GM12874 (cell line): ENCODE data around the gene ASH1L.
A peak's percentile ranks its signal among the peaks of the same experiment; 100 is the strongest.

Experiments used
- TF ChIP-seq, protein P1 (sequence below): IDR thresholded peaks from 2 replicates; pipeline ENCODE4 v1.5.1; 2011; ENCODE audit warnings: low read depth, mild to moderate bottlenecking, control low read depth, low read length, moderate library complexity; ENCODE audit not compliant: insufficient read depth

The ASH1L gene

DNA sequence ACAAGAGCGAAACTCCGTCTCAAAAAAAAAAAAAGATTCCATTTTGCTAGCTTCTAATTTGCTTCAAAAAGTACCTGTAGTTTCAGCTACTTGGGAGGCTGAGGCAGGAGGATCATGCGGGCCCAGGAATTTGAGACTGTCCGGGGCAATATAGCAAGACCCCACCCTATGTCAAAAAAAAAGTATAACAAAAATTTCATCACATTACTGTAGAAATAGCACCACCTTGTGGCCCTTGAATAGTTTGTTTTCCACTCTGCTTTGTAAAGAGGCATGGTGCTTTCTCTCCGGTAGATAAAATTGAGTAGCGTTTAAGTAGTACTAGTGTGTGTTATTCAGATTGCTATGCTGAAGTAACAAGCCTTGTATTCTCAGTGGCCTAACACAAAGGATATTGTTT is 29.2 kb upstream of the ASH1L start:
- TF ChIP-seq, protein P1, sequence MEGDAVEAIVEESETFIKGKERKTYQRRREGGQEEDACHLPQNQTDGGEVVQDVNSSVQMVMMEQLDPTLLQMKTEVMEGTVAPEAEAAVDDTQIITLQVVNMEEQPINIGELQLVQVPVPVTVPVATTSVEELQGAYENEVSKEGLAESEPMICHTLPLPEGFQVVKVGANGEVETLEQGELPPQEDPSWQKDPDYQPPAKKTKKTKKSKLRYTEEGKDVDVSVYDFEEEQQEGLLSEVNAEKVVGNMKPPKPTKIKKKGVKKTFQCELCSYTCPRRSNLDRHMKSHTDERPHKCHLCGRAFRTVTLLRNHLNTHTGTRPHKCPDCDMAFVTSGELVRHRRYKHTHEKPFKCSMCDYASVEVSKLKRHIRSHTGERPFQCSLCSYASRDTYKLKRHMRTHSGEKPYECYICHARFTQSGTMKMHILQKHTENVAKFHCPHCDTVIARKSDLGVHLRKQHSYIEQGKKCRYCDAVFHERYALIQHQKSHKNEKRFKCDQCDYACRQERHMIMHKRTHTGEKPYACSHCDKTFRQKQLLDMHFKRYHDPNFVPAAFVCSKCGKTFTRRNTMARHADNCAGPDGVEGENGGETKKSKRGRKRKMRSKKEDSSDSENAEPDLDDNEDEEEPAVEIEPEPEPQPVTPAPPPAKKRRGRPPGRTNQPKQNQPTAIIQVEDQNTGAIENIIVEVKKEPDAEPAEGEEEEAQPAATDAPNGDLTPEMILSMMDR: peak; percentile 25; the same call in 1 of the 2 replicates

DNA sequence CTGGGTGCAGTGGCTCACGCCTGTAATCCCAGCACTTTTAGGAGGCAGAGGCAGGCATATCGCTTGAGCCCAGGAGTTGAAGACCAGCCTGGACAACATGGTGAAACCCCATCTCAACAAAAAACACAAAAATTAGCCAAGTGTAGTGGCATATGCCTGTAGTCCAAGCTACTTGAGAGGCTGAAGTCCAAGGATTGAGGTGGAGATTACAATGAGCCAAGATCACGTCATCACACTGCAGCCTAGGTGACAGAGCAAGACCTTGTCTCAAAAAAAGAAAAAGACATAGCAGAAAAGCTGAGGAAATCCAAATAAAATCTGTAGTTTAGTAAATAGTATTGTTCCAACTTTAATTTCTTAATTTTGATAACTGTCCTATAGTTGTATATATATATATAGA is 11.5 kb upstream of the ASH1L start:
- TF ChIP-seq, protein P1: no peak

DNA sequence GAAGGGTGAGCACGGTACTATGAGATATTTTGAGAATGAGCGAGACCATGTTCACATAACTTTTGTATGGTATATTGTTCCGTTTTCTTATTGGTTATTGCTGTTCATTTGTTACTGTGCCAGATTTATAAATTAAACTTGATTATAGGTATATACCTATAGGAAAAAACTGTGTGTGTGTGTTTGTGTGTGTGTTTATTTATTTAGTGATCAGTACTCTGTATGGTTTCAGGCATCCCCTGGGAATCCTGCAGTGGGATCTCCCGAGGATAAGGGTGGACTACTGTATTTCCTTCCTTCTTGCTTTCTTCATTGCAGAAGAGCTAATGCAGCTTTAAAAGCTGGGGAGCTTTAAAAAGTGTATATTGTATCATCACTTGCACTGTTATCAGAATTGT is 8.0 kb upstream of the ASH1L start:
- TF ChIP-seq, protein P1: no peak

DNA sequence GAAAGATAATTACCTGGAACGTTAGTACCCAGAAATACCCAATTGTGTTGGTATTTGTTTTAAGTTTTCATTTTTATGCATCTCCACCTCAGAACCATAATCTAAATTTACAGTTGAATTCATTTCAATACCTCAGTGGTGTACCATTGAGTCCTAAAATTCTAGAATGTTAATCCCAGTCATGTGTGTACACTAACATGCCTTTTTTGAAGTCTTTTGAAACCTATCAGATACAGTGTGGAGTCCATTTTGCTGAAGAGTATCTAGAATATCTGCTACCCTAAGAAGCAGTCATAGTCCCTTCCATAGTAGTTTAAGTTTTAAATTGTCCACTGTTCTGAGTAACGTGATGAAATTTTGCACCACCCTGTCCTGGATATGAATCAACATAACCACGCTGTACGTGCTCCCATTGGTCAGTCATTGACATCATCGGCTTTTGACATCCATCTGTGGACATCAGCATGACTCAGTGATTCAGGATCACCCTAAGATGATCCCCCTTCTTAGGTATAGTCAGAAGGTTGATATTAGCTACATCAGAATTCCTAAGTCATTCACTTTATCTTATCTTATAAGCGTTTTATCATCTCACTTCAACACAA is 7.5 kb upstream of the ASH1L start:
- TF ChIP-seq, protein P1: no peak

DNA sequence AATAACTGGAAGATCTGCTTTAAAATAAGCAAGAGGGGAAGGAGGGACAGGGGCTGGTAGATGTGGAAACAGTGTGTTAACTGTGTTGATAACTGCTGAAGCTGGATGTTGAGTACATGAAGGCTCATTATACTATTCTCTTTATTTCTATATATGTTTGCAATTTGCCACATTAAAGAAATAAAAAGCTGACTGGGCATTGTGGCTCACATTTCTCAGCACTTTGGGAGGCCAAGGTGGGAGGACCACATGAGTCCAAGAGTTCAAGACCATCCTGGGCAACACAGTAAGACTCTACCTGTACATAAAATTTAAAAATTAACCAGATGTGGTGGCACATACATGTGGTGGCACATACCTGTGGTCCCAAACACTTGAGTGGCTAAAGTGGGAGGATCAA is 6.7 kb downstream of the ASH1L start:
- TF ChIP-seq, protein P1: no peak

DNA sequence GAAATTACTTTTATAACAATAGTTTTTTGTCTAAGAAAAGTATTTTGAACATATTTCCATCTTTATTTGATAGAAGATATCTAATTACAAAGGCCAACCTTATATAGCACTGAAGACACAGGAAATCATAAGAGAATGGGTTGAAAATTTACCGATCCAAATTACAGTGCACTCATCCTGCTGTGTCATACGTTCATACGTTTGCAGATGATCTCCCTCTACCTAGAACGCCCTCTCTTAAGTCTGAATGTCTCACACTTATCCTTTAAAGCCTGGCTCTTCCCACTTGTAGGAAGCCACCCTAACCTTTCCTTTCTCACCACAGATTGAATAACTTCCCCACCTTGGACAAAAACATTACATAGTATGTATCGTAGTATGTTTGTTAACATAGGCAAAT is 9.3 kb downstream of the ASH1L start:
- TF ChIP-seq, protein P1: no peak

DNA sequence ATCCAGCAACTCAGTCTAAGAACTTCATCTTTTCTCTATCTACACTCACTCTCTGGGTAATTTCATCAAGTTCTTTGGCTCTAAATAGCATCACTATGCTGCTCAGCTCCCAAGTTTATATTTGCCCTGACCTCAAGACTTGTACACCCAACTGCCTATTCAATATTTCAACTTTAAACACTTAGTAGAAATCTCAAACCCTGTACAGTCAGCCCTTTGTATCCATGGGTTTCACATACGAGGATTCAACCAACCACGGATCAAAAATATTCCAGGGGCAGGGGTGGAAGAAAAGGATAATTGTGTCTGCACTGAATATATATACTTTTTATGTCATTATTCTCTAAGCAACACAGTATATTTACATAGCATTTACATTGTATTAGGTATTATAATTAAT is 13.9 kb downstream of the ASH1L start:
- TF ChIP-seq, protein P1: no peak
